ENCODE measurements around the gene VEGFA. TPM values are rescaled to one million over a fixed set of nuclear protein-coding genes. Genes with fewer than 3 reads are reported as not detected.

The VEGFA gene
- polyA plus RNA-seq, 1 donor from 2014 or later, result 7.3 TPM

- Histone ChIP-seq H3K9me3 (ENCODE audit: low read length) (no peaks in the 10 kb centered on the region), H3K9me2 (ENCODE audit: insufficient read depth, low read length) (no peaks in the 10 kb centered on the region), H4K20me1 (ENCODE audit: insufficient read depth) (no peaks in the 10 kb centered on the region), H2AFZ (ENCODE audit: low read depth, low read length) (no peak overlapping the region), H3K4me2 (ENCODE audit: low read length) (no peak overlapping the region), H3K79me2 (replicated peaks; ENCODE audit: insufficient read depth, low read length) (no peaks in the 10 kb centered on the region), H3K27ac (ENCODE audit: low read length) (no peak overlapping the region), H3K4me3 (ENCODE audit: low read length) (no peak overlapping the region), H3K27me3 (ENCODE audit: insufficient read depth, low read depth, low read length) (no peaks in the 10 kb centered on the region), H3K36me3 (ENCODE audit: insufficient read depth, low read length) (no peaks in the 10 kb centered on the region), H3K9ac (ENCODE audit: low read length) (no peak overlapping the region), H3F3A (ENCODE audit: insufficient read depth, low read length, poor library complexity, severe bottlenecking) (no peaks in the 10 kb centered on the region)
- TF ChIP-seq CTCF (IDR thresholded peaks at IDR 0.05; ENCODE audit: poor library complexity, severe bottlenecking) (no peak), SMC3 (conservative IDR thresholded peaks at IDR 0.05; ENCODE audit: poor library complexity) (no peak), EP300 (conservative IDR thresholded peaks at IDR 0.05; ENCODE audit: poor library complexity, severe bottlenecking) (no peak), TAF1 (IDR thresholded peaks at IDR 0.05; ENCODE audit: low read depth) (no peak), POLR2AphosphoS5 (IDR thresholded peaks at IDR 0.05) (no peak)
Measured at GRCh38 chr6:43804550-43805223, 34.7 kb downstream of the VEGFA start.

- Histone ChIP-seq H2AFZ (ENCODE audit: low read depth, low read length) (no peak overlapping the region), H3K9me3 (ENCODE audit: low read length) (no peaks in the 10 kb centered on the region), H3K4me2 (ENCODE audit: low read length) (no peak overlapping the region), H3K27me3 (ENCODE audit: insufficient read depth, low read depth, low read length) (no peaks in the 10 kb centered on the region), H3F3A (ENCODE audit: insufficient read depth, low read length, poor library complexity, severe bottlenecking) (no peaks in the 10 kb centered on the region), H3K27ac (ENCODE audit: low read length) (no peak overlapping the region), H3K36me3 (ENCODE audit: insufficient read depth, low read length) (no peaks in the 10 kb centered on the region), H3K9me2 (ENCODE audit: insufficient read depth, low read length) (no peaks in the 10 kb centered on the region), H4K20me1 (ENCODE audit: insufficient read depth) (no peaks in the 10 kb centered on the region), H3K9ac (ENCODE audit: low read length) (no peak overlapping the region), H3K79me2 (replicated peaks; ENCODE audit: insufficient read depth, low read length) (no peaks in the 10 kb centered on the region), H3K4me3 (ENCODE audit: low read length) (no peak overlapping the region)
- TF ChIP-seq RAD21 (conservative IDR thresholded peaks at IDR 0.05) (no peak), TAF1 (IDR thresholded peaks at IDR 0.05; ENCODE audit: low read depth) (no peak), MXI1 (conservative IDR thresholded peaks at IDR 0.05; ENCODE audit: poor library complexity, severe bottlenecking) (no peak), EZH2 (IDR thresholded peaks at IDR 0.05; ENCODE audit: borderline replicate concordance, insufficient read depth, low read length, poor library complexity, severe bottlenecking) (no peak), POLR2AphosphoS5 (IDR thresholded peaks at IDR 0.05) (no peak), EP300 (conservative IDR thresholded peaks at IDR 0.05; ENCODE audit: poor library complexity, severe bottlenecking) (no peak), CTCF (IDR thresholded peaks at IDR 0.05; ENCODE audit: poor library complexity, severe bottlenecking) (no peak), SMC3 (conservative IDR thresholded peaks at IDR 0.05; ENCODE audit: poor library complexity) (no peak), REST (IDR thresholded peaks at IDR 0.05; ENCODE audit: borderline replicate concordance) (no peak)
Measured at GRCh38 chr6:43805699-43806042, 35.7 kb downstream of the VEGFA start.

Measured in neural cell (in vitro differentiated cells).